ENCODE data around the gene TNS4.

TNS4 gene

GRCh38 chr17:40490982-40491381 lies 10.4 kb downstream of the TNS4 start:
- Histone ChIP-seq H3K27ac (ENCODE audit: low read depth, low read length) (0 out of 2 replicates have a peak overlapping the region, but pooled peaks have one; percentile 9), H3K27me3 (ENCODE audit: insufficient read depth, low read length) (no peaks in the 10 kb centered on the region), H3K4me3 (ENCODE audit: low read depth, low read length) (no peak overlapping the region), H2AFZ (ENCODE audit: low read length, unreplicated experiment) (no peak overlapping the region), H3K36me3 (ENCODE audit: insufficient read depth, low read length) (no peaks in the 10 kb centered on the region), H3K4me1 (ENCODE audit: control insufficient read depth, insufficient read depth, low read length, unreplicated experiment) (peaks cover 40% of the 10 kb centered on the region), H3K79me2 (ENCODE audit: control insufficient read depth, insufficient read depth, low read length, unreplicated experiment) (no peaks in the 10 kb centered on the region)

DNA sequence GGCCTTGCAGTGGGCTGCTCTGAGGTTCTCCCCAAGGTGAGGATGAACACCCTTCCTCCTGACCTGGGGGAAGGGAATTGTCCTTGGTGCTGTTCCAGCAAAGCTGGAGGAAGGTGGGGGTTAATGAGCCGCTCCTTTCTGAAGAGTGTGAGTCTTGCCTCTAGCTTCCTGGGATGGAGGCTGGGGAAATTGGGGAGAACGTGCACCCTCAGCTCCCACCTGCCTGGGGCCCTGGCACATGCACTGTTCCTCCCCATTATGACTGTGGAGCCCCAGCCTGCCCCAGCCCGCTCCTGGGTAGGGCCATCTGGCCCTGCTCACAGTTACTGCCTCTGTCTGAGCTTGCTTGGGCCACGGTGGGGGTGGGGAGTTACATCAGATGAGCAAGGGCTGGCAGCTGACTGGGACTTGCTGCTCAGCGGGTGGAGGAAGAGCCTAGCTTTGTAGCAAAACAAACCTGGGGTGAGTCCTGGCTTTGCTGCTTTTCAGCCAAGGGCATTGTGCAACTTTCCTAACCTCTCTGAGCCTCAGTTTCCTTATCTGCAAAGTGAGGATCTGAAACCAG lies 11.1 kb downstream of the TNS4 start:
- no peaks in the 10 kb centered on the region for H3K79me2 ChIP-seq (ENCODE audit: control insufficient read depth, insufficient read depth, low read length, unreplicated experiment)
- no peak overlapping the region for H3K4me3 ChIP-seq (ENCODE audit: low read depth, low read length)
- no peaks in the 10 kb centered on the region for H3K36me3 ChIP-seq (ENCODE audit: insufficient read depth, low read length)
- no peaks in the 10 kb centered on the region for H3K27me3 ChIP-seq (ENCODE audit: insufficient read depth, low read length)
- H2AFZ ChIP-seq (ENCODE audit: low read length, unreplicated experiment): no peak overlapping the region
- peak overlapping the region; percentile 37 for H3K27ac ChIP-seq (ENCODE audit: low read depth, low read length)
- H3K4me1 ChIP-seq (ENCODE audit: control insufficient read depth, insufficient read depth, low read length, unreplicated experiment): peaks cover 46% of the 10 kb centered on the region

DNA sequence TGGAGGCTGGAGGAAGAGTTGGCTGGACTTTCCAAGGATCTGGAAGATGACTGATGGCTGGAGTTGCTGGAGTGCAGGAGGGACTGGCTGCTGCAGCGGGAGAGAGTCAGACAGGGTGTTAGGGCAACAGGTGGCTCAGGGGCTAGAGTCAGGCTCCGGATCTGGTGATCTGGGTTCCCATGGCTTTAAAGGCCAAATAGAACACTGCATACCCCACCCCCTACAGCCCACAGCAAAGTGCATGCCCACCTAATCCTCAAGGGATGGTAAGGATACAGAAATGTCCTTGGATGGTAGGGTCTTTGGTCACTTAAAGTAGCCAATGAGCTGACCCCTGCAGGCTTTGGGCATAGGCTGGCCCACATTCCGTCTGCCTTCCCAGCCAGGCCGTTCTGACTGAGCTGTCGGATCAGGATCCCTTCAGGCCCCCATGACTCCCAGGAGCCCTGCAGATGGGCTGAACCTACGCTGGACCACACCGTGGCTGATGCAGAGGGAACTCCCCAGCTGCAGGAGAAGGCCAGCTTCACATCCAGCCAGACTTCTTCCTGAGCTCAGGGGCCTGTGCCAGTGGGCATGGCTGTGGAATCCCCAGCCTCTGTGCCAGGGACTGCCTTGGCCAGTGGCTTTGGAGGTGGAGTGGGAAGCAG lies 13.9 kb downstream of the TNS4 start:
- H3K4me3 ChIP-seq (ENCODE audit: low read depth, low read length): no peak overlapping the region
- no peaks in the 10 kb centered on the region for H3K27me3 ChIP-seq (ENCODE audit: insufficient read depth, low read length)
- peaks cover 61% of the 10 kb centered on the region for H3K4me1 ChIP-seq (ENCODE audit: control insufficient read depth, insufficient read depth, low read length, unreplicated experiment)
- no peaks in the 10 kb centered on the region for H3K79me2 ChIP-seq (ENCODE audit: control insufficient read depth, insufficient read depth, low read length, unreplicated experiment)
- no peak overlapping the region for H2AFZ ChIP-seq (ENCODE audit: low read length, unreplicated experiment)
- H3K27ac ChIP-seq (ENCODE audit: low read depth, low read length): peak overlapping the region; percentile 98
- no peaks in the 10 kb centered on the region for H3K36me3 ChIP-seq (ENCODE audit: insufficient read depth, low read length)

GRCh38 chr17:40486522-40487370 lies 14.7 kb downstream of the TNS4 start:
- H3K4me1 ChIP-seq (ENCODE audit: control insufficient read depth, insufficient read depth, low read length, unreplicated experiment): peaks cover 61% of the 10 kb centered on the region

DNA sequence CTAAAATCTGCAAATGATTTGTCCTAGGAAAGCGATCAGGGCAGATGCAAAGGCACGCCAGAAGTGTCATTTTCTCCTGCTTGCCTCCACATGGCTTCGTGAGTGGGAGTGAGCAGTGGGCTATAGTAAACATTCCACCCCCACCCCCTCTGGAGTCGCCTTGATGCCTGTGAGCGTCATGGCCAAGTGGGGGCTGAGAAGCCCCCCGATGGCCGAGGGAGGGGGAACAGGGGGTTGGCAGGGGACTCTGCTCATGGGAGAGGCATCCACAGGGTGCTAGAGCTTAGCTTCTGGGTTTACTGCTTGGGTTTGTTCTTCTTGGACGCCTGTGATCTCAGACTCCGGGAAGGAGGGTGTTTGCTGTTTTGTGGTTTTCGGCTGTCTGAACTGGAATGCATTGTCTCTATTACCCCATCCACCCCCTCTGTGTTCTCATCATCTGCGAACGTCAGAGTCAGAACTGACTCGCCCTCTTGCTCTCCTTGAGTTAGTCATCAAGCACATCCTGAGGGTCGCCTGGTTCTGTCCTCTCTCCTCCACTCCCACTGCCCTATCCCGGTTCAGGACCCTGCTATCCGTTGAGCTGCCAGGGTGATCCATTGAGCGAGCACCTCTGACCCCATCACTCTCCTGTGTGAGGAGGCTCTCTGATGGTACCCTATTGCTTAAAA lies 15.4 kb downstream of the TNS4 start:
- Histone ChIP-seq H3K4me3 (ENCODE audit: low read depth, low read length) (peak overlapping the region; percentile 50), H3K79me2 (ENCODE audit: control insufficient read depth, insufficient read depth, low read length, unreplicated experiment) (no peaks in the 10 kb centered on the region), H3K27ac (ENCODE audit: low read depth, low read length) (peak overlapping the region; percentile 98), H3K36me3 (ENCODE audit: insufficient read depth, low read length) (no peaks in the 10 kb centered on the region), H2AFZ (ENCODE audit: low read length, unreplicated experiment) (no peak overlapping the region), H3K27me3 (ENCODE audit: insufficient read depth, low read length) (no peaks in the 10 kb centered on the region), H3K4me1 (ENCODE audit: control insufficient read depth, insufficient read depth, low read length, unreplicated experiment) (peaks cover 61% of the 10 kb centered on the region)

More at GRCh38 chr17:40486522-40487370, 14.7 kb downstream of the TNS4 start:
- Histone ChIP-seq H3K27ac (ENCODE audit: low read depth, low read length) (peak overlapping the region; percentile 98), H3K79me2 (ENCODE audit: control insufficient read depth, insufficient read depth, low read length, unreplicated experiment) (no peaks in the 10 kb centered on the region), H3K27me3 (ENCODE audit: insufficient read depth, low read length) (no peaks in the 10 kb centered on the region), H3K36me3 (ENCODE audit: insufficient read depth, low read length) (no peaks in the 10 kb centered on the region), H2AFZ (ENCODE audit: low read length, unreplicated experiment) (no peak overlapping the region), H3K4me3 (ENCODE audit: low read depth, low read length) (peak overlapping the region; percentile 49; the same call in 1 of the 2 replicates)

GRCh38 chr17:40484973-40485530 lies 16.4 kb downstream of the TNS4 start:
- Histone ChIP-seq H3K79me2 (ENCODE audit: control insufficient read depth, insufficient read depth, low read length, unreplicated experiment) (no peaks in the 10 kb centered on the region), H2AFZ (ENCODE audit: low read length, unreplicated experiment) (no peak overlapping the region), H3K4me1 (ENCODE audit: control insufficient read depth, insufficient read depth, low read length, unreplicated experiment) (peaks cover 58% of the 10 kb centered on the region), H3K27ac (ENCODE audit: low read depth, low read length) (peak overlapping the region; percentile 98), H3K36me3 (ENCODE audit: insufficient read depth, low read length) (no peaks in the 10 kb centered on the region), H3K4me3 (ENCODE audit: low read depth, low read length) (no peak overlapping the region), H3K27me3 (ENCODE audit: insufficient read depth, low read length) (no peaks in the 10 kb centered on the region)

- Histone ChIP-seq H3K27ac (ENCODE audit: low read depth, low read length) (peak overlapping the region; percentile 98), H2AFZ (ENCODE audit: low read length, unreplicated experiment) (no peak overlapping the region), H3K36me3 (ENCODE audit: insufficient read depth, low read length) (no peaks in the 10 kb centered on the region), H3K79me2 (ENCODE audit: control insufficient read depth, insufficient read depth, low read length, unreplicated experiment) (no peaks in the 10 kb centered on the region), H3K27me3 (ENCODE audit: insufficient read depth, low read length) (no peaks in the 10 kb centered on the region), H3K4me1 (ENCODE audit: control insufficient read depth, insufficient read depth, low read length, unreplicated experiment) (peaks cover 54% of the 10 kb centered on the region), H3K4me3 (ENCODE audit: low read depth, low read length) (no peak overlapping the region)
Observed at GRCh38 chr17:40484285-40484972, 17.0 kb downstream of the TNS4 start.

GRCh38 chr17:40483679-40484078 lies 17.7 kb downstream of the TNS4 start:
- H2AFZ ChIP-seq (ENCODE audit: low read length, unreplicated experiment): no peak overlapping the region
- H3K27me3 ChIP-seq (ENCODE audit: insufficient read depth, low read length): no peaks in the 10 kb centered on the region
- H3K27ac ChIP-seq (ENCODE audit: low read depth, low read length): peak overlapping the region; percentile 98
- no peak overlapping the region for H3K4me3 ChIP-seq (ENCODE audit: low read depth, low read length)
- H3K4me1 ChIP-seq (ENCODE audit: control insufficient read depth, insufficient read depth, low read length, unreplicated experiment): peaks cover 52% of the 10 kb centered on the region
- H3K79me2 ChIP-seq (ENCODE audit: control insufficient read depth, insufficient read depth, low read length, unreplicated experiment): no peaks in the 10 kb centered on the region
- no peaks in the 10 kb centered on the region for H3K36me3 ChIP-seq (ENCODE audit: insufficient read depth, low read length)

DNA sequence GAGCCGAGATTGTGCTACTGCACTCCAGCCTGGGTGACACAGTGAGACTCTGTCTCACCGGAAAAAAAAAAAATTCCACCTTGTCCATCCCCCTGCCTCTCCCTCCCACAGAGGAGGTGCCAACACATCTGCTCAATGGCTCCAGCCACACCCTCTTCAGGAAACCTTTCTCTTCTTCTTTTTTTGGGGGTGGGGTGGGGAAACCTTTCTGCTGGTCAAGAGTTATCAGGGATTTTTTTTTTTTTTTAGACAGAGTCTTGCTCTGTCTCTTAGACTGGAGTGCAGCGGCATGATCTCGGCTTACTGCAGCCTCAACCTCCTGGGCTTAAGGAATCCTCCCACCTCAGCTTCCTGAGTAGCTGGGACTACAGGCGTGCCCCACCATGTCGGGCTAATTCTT lies 18.7 kb downstream of the TNS4 start:
- H3K79me2 ChIP-seq (ENCODE audit: control insufficient read depth, insufficient read depth, low read length, unreplicated experiment): no peaks in the 10 kb centered on the region
- no peaks in the 10 kb centered on the region for H3K27me3 ChIP-seq (ENCODE audit: insufficient read depth, low read length)
- no peak overlapping the region for H2AFZ ChIP-seq (ENCODE audit: low read length, unreplicated experiment)
- H3K36me3 ChIP-seq (ENCODE audit: insufficient read depth, low read length): no peaks in the 10 kb centered on the region
- no peak overlapping the region for H3K4me3 ChIP-seq (ENCODE audit: low read depth, low read length)
- peaks cover 43% of the 10 kb centered on the region for H3K4me1 ChIP-seq (ENCODE audit: control insufficient read depth, insufficient read depth, low read length, unreplicated experiment)
- no peak overlapping the region for H3K27ac ChIP-seq (ENCODE audit: low read depth, low read length)

- Histone ChIP-seq H3K27me3 (ENCODE audit: insufficient read depth, low read length) (no peaks in the 10 kb centered on the region), H3K4me1 (ENCODE audit: control insufficient read depth, insufficient read depth, low read length, unreplicated experiment) (peaks cover 27% of the 10 kb centered on the region), H3K36me3 (ENCODE audit: insufficient read depth, low read length) (no peaks in the 10 kb centered on the region), H3K4me3 (ENCODE audit: low read depth, low read length) (no peak overlapping the region), H2AFZ (ENCODE audit: low read length, unreplicated experiment) (no peak overlapping the region), H3K79me2 (ENCODE audit: control insufficient read depth, insufficient read depth, low read length, unreplicated experiment) (no peaks in the 10 kb centered on the region), H3K27ac (ENCODE audit: low read depth, low read length) (no peak overlapping the region)
Observed at GRCh38 chr17:40481106-40481505, 20.3 kb downstream of the TNS4 start.
